GM12878 (cell line): ENCODE results near the gene PLEKHA7. TPM values are rescaled to one million over a fixed set of nuclear protein-coding genes. Genes with fewer than 3 reads are reported as not detected.
A peak's percentile ranks its signal among the peaks of the same experiment; 100 is the strongest.

Experiments used
- ATAC-seq: fragments of 200-7000 bp; cut with Tn5 transposase; 3 replicates; pipeline ENCODE4 v1.9.1; 2020; ENCODE audit warnings: mild to moderate bottlenecking, moderate library complexity
- BruUV-seq: library from RNA; stranded (reverse); fragments of 400-500 nt; replicated peaks from 2 replicates; lab custom pipeline; 2021; lab: Mats Ljungman, UMichigan
- CTCF ChIA-PET: fragments of 300-600 bp; sonication (Branson Sonifier 250); formaldehyde crosslinking; extraction: SDS; loops from one replicate; lab custom pipeline; 2021; ENCODE audit warnings: inconsistent platforms; lab: Yijun Ruan, JAX
- POLR2A ChIA-PET: fragments of 350-600 bp; formaldehyde crosslinking; extraction: SDS; loops from one replicate; lab custom pipeline; 2021; ENCODE audit warnings: inconsistent platforms; lab: Charles Lee
- RAD21 ChIA-PET: fragments of 300-600 bp; sonication (Branson Sonifier 250); formaldehyde crosslinking; loops from one replicate; lab custom pipeline; 2023; ENCODE audit warnings: antibody characterized with exemption; ENCODE audit not compliant: unreplicated experiment; lab: Charles Lee
- SMC1A ChIA-PET: fragments of 300-600 bp; sonication (Branson Sonifier 250); formaldehyde crosslinking; loops from one replicate; lab custom pipeline; 2023; ENCODE audit not compliant: unreplicated experiment, uncharacterized antibody; lab: Charles Lee
- DNase-seq: peaks from one replicate; pipeline ENCODE4 v3.0.0-alpha.2; 2011; ENCODE audit warnings: low read depth, low spot score
- FAIRE-seq: peaks from 3 replicates; lab custom pipeline; 2011; peaks lifted over from hg19 to GRCh38; lab: Jason Lieb, UNC
- H2AFZ ChIP-seq: 2 replicates; pipeline ENCODE4 v1.6.0; 2011; ENCODE audit warnings: low read depth, low read length, control low read depth; ENCODE audit not compliant: control insufficient read depth
- H3K27ac ChIP-seq: 2 replicates; pipeline ENCODE4 v1.5.1; 2011; ENCODE audit warnings: control low read depth; ENCODE audit not compliant: control insufficient read depth, insufficient read depth
- H3K27me3 ChIP-seq, 2 experiments: replicated peaks in 1 of 2; 2 replicates each; pipeline versions ENCODE4 v1.6.0 to v1.6.1; 2011; ENCODE audit warnings: low read length in 1 of 2; ENCODE audit not compliant: control insufficient read depth in 2 of 2, insufficient read depth in 2 of 2
- H3K36me3 ChIP-seq, 2 experiments: 2 replicates each; pipeline ENCODE4 v1.5.1; 2011; ENCODE audit warnings: low read length in 1 of 2; ENCODE audit not compliant: control insufficient read depth in 2 of 2, insufficient read depth in 2 of 2
- H3K4me1 ChIP-seq: 2 replicates; pipeline ENCODE4 v1.6.1; 2011; ENCODE audit warnings: mild to moderate bottlenecking, low read length, moderate library complexity, mixed read lengths; ENCODE audit not compliant: control insufficient read depth, insufficient read depth
- H3K4me2 ChIP-seq: 2 replicates; pipeline ENCODE4 v1.6.0; 2011; ENCODE audit warnings: control low read depth; ENCODE audit not compliant: control insufficient read depth, insufficient read depth
- H3K4me3 ChIP-seq: fragments of 200-600 bp; sonication (generic); 2 replicates; pipeline ENCODE4 v1.5.1; 2016
- H3K79me2 ChIP-seq: 2 replicates; pipeline ENCODE4 v1.6.0; 2011; ENCODE audit warnings: low read length; ENCODE audit not compliant: control insufficient read depth, insufficient read depth
- H3K9ac ChIP-seq: 2 replicates; pipeline ENCODE4 v1.8.0; 2011; ENCODE audit warnings: low read length, control low read depth, mixed read lengths; ENCODE audit not compliant: control insufficient read depth, insufficient read depth
- H3K9me3 ChIP-seq: replicated peaks from 3 replicates; pipeline ENCODE4 v1.5.1; 2011; ENCODE audit warnings: mild to moderate bottlenecking, low read length; ENCODE audit not compliant: control insufficient read depth, insufficient read depth
- H4K20me1 ChIP-seq: 2 replicates; pipeline ENCODE4 v1.6.0; 2011; ENCODE audit not compliant: control insufficient read depth, insufficient read depth
- ASH2L ChIP-seq: fragments of 300-600, 200-600 bp; sonication (generic); IDR thresholded peaks from 2 replicates; pipeline ENCODE4 v1.6.1; 2017; ENCODE audit warnings: low read depth, mild to moderate bottlenecking, borderline replicate concordance
- IKZF1 ChIP-seq: fragments of 450-650 bp; conservative IDR thresholded peaks from 2 replicates; pipeline ENCODE4 v1.6.1; 2017; ENCODE audit warnings: antibody characterized with exemption, mild to moderate bottlenecking
- KLF5 ChIP-seq: fragments of 450-650 bp; IDR thresholded peaks from 2 replicates; pipeline ENCODE4 v1.6.1; 2014; ENCODE audit warnings: mild to moderate bottlenecking; ENCODE audit not compliant: partially characterized antibody
- MTA2 ChIP-seq: fragments of 450-650 bp; IDR thresholded peaks from 2 replicates; pipeline ENCODE4 v1.6.1; 2016; ENCODE audit warnings: low read depth, mild to moderate bottlenecking, moderate library complexity
- NR2F1 ChIP-seq: fragments of 450-650 bp; conservative IDR thresholded peaks from 2 replicates; pipeline ENCODE4 v1.6.1; 2017; ENCODE audit warnings: mild to moderate bottlenecking
- RAD21 ChIP-seq: IDR thresholded peaks from 2 replicates; pipeline ENCODE4 v1.6.1; 2011; ENCODE audit warnings: mild to moderate bottlenecking, low read depth, low read length, moderate library complexity; ENCODE audit not compliant: insufficient read depth
- ZNF622 ChIP-seq: fragments of 450-650 bp; IDR thresholded peaks from 2 replicates; pipeline ENCODE4 v1.6.1; 2017; ENCODE audit warnings: mild to moderate bottlenecking, inconsistent platforms
- WGBS: methylation state at CpG from one replicate; pipeline ENCODE4 v1.1.6; 2016; ENCODE audit warnings: low lambda C conversion rate; ENCODE audit not compliant: insufficient replicate concordance, insufficient coverage; ENCODE audit errors: missing lambda C conversion rate; 5-methylcytosine and 5-hydroxymethylcytosine counted together
- in situ Hi-C: fragments of 300-500 bp; cut with MboI; formaldehyde crosslinking; loops from 9 replicates; pipeline ENCODE4 v1.14.3; 2018; ENCODE audit warnings: mixed read lengths
- intact Hi-C: fragments of 100-400 bp; cut with micrococcal nuclease; formaldehyde crosslinking; loops from one replicate; pipeline ENCODE4 v1.14.2; 2022; ENCODE audit not compliant: unreplicated experiment
- polyA plus RNA-seq, 11 experiments: library from polyadenylated mRNA; depleted of rRNA in 4 of 11; unstranded in 6 of 11; stranded (reverse) in 5 of 11; fragments of >200 nt; fragmentation: Nextera tagmentation in 4 of 11; fragmentation: Illumina TruSeq in 1 of 11; extraction: Ambion mirVana in 4 of 11; extraction: Trizol in 1 of 11; gene quantifications; 1 replicate in 1 of 11; 2 replicates in 10 of 11; pipeline versions ENCODE4 v1.2.1 to v1.2.3, GENCODE V29; 2011 to 2016; ENCODE audit warnings: inconsistent platforms in 2 of 11, missing spikeins in 2 of 11, low read depth in 1 of 11
- total RNA-seq, 4 experiments: library from RNA; depleted of rRNA in 3 of 4; stranded (reverse); fragments of >200 nt in 3 of 4; fragmentation: Illumina TruSeq in 1 of 4; extraction: Trizol in 1 of 4; gene quantifications; 2 replicates each; pipeline versions ENCODE4 v1.2.1 to v1.2.3, GENCODE V29; 2013 to 2021
- TF ChIP-seq, protein P1 (sequence below): fragments of 450-650 bp; formaldehyde crosslinking; IDR thresholded peaks from 2 replicates; pipeline ENCODE4 v1.4.0; 2020; ENCODE audit warnings: mild to moderate bottlenecking, moderate library complexity
- TF ChIP-seq, protein P2 (sequence below), 3 experiments: IDR thresholded peaks in 2 of 3; conservative IDR thresholded peaks in 1 of 3; 2 replicates each; pipeline ENCODE4 v1.5.1; 2011; ENCODE audit warnings: low read depth in 3 of 3, low read length in 3 of 3, mild to moderate bottlenecking in 3 of 3, control low read depth in 2 of 3, moderate library complexity in 2 of 3, inconsistent platforms in 1 of 3, mixed read lengths in 1 of 3; ENCODE audit not compliant: control insufficient read depth in 2 of 3, insufficient read depth in 1 of 3; ENCODE audit errors: extremely low read depth in 1 of 3

Gene PLEKHA7
- total and polyA plus RNA-seq, 10 of the 15 experiments (the other 5 are each of a cell fraction or from before 2014, with no cell fraction given) = 0.45 to 5.3 (median 2.1) TPM

DNA sequence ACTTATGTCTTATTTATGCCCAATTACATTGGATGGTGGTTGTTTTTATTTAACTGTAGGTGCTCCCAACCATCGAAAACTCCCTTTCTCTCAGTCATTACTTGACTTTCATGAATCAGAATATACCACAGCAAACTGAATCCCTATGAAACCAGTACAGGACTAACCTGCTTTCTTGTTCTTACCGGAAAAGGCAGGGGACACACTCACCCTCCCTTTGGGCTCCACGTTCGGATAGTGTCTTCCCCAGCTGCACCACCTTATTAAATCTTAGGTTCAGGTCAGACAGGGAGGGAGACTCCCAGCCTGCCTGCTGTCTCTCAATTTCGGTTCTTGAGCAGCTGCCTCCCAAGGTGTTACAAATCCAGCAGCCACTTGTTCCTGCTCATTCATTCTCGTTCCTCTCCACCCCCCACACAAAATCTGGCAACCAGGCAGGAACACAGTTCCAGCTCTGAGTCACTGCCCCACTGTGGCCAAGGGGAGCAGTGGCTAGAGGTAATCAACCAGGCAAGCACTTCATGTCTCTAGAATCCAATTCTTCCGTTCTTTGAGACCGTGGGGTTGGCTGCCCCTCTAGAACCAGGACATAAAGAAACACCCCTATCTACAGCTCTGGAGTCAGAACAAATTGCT lies 133.0 kb downstream of the PLEKHA7 start:
- DNase-seq (no peak), ATAC-seq (peak; percentile 72), FAIRE-seq (no peak)
- no TSS peak for BruUV-seq
- in situ Hi-C loops (no loop called here), intact Hi-C loops (no loop called here)
- ChIA-PET SMC1A (interaction anchor here (0.9 to 3.4 kb wide), 10 partner anchors 9 to 60 kb away, joined by 3 to 17 read pairs (median 6); no protein-coding TSS in a partner anchor), RAD21 (interaction anchor here (1.0 to 1.4 kb wide), 4 partner anchors 10 to 61 kb away, joined by 3 to 6 read pairs (median 4); no protein-coding TSS in a partner anchor), CTCF (interaction anchor here (0.6 to 4.5 kb wide), 12 partner anchors 9 to 96 kb away, joined by 3 to 28 read pairs (median 4); no protein-coding TSS in a partner anchor), POLR2A (interaction anchor here (0.6 to 1.4 kb wide), 4 partner anchors 12 to 381 kb away, joined by 3 to 5 read pairs (median 3); no protein-coding TSS in a partner anchor)
- TF ChIP-seq RAD21 (peak; percentile 29), IKZF1 (peak; percentile 45; the same call in 1 of the 2 replicates), KLF5 (no peak), NR2F1 (no peak), ZNF622 (no peak), ASH2L (no peak), MTA2 (no peak)
- TF ChIP-seq, protein P1, sequence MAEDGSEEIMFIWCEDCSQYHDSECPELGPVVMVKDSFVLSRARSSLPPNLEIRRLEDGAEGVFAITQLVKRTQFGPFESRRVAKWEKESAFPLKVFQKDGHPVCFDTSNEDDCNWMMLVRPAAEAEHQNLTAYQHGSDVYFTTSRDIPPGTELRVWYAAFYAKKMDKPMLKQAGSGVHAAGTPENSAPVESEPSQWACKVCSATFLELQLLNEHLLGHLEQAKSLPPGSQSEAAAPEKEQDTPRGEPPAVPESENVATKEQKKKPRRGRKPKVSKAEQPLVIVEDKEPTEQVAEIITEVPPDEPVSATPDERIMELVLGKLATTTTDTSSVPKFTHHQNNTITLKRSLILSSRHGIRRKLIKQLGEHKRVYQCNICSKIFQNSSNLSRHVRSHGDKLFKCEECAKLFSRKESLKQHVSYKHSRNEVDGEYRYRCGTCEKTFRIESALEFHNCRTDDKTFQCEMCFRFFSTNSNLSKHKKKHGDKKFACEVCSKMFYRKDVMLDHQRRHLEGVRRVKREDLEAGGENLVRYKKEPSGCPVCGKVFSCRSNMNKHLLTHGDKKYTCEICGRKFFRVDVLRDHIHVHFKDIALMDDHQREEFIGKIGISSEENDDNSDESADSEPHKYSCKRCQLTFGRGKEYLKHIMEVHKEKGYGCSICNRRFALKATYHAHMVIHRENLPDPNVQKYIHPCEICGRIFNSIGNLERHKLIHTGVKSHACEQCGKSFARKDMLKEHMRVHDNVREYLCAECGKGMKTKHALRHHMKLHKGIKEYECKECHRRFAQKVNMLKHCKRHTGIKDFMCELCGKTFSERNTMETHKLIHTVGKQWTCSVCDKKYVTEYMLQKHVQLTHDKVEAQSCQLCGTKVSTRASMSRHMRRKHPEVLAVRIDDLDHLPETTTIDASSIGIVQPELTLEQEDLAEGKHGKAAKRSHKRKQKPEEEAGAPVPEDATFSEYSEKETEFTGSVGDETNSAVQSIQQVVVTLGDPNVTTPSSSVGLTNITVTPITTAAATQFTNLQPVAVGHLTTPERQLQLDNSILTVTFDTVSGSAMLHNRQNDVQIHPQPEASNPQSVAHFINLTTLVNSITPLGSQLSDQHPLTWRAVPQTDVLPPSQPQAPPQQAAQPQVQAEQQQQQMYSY (CRISPR knock-in tag) = no peak
- TF ChIP-seq, protein P2, sequence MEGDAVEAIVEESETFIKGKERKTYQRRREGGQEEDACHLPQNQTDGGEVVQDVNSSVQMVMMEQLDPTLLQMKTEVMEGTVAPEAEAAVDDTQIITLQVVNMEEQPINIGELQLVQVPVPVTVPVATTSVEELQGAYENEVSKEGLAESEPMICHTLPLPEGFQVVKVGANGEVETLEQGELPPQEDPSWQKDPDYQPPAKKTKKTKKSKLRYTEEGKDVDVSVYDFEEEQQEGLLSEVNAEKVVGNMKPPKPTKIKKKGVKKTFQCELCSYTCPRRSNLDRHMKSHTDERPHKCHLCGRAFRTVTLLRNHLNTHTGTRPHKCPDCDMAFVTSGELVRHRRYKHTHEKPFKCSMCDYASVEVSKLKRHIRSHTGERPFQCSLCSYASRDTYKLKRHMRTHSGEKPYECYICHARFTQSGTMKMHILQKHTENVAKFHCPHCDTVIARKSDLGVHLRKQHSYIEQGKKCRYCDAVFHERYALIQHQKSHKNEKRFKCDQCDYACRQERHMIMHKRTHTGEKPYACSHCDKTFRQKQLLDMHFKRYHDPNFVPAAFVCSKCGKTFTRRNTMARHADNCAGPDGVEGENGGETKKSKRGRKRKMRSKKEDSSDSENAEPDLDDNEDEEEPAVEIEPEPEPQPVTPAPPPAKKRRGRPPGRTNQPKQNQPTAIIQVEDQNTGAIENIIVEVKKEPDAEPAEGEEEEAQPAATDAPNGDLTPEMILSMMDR (IDR thresholded peaks at IDR 0.05 in 2 of 3, conservative IDR thresholded peaks at IDR 0.05 in 1 of 3; ENCODE audit: control insufficient read depth in 2 of 3, extremely low read depth in 1 of 3, insufficient read depth in 1 of 3, low read depth in 3 of 3, low read length in 3 of 3) = peak in 1 of 3 experiments; percentile 21; a peak in 2 of 6 replicates
- 0 out of 2 replicates have a peak overlapping the region, but pooled peaks have one; percentile 1 for H3K4me2 ChIP-seq
- H3K9ac ChIP-seq = no peak overlapping the region
- no peaks in the 10 kb centered on the region for H3K9me3 ChIP-seq
- H3K36me3 ChIP-seq = no peaks in the 10 kb centered on the region
- peaks cover 3% of the 10 kb centered on the region; the same call in 1 of the 2 replicates for H3K4me1 ChIP-seq
- H2AFZ ChIP-seq = peak overlapping the region; percentile 9; the same call in 1 of the 2 replicates
- no peaks in the 10 kb centered on the region; a peak in 1 of 4 replicates for H3K27me3 ChIP-seq
- WGBS = 57% methylated on average over 8 of the region's 8 CpGs
- H3K27ac ChIP-seq = no peak overlapping the region
- H3K4me3 ChIP-seq = no peak overlapping the region
- H3K79me2 ChIP-seq = no peaks in the 10 kb centered on the region
- no peaks in the 10 kb centered on the region for H4K20me1 ChIP-seq
